GM23338 (cell line): ENCODE data around the gene ARL1. TPM values are rescaled to one million over a fixed set of nuclear protein-coding genes. Genes with fewer than 3 reads are reported as not detected.
"Not testable (repeated sequence)": the region's sequence is repeated elsewhere in the genome, so short reads cannot be mapped to it uniquely, and the experiment has no call there.

Experiments
- ATAC-seq: fragments of 200-7000 bp; cut with Tn5 transposase; 3 replicates; pipeline ENCODE4 v1.9.1; 2020
- DNase-seq: peaks from one replicate; pipeline ENCODE4 v3.0.0-alpha.2; 2015; ENCODE audit warnings: low spot score
- H2AFZ ChIP-seq: fragments of 200-600 bp; sonication (generic); 2 replicates; pipeline ENCODE4 v1.8.0; 2016; ENCODE audit warnings: antibody characterized with exemption, mild to moderate bottlenecking, moderate library complexity
- H3F3A ChIP-seq: fragments of 200-600 bp; sonication (generic); replicated peaks from 2 replicates; pipeline ENCODE4 v1.8.0; 2017; ENCODE audit warnings: antibody characterized with exemption, mixed run types, low read depth
- H3K27ac ChIP-seq: fragments of 200-600 bp; sonication (generic); 2 replicates; pipeline ENCODE4 v1.6.1; 2016; ENCODE audit warnings: low read depth
- H3K27me3 ChIP-seq: fragments of 200-600 bp; sonication (generic); 2 replicates; pipeline ENCODE4 v1.8.0; 2016; ENCODE audit warnings: mild to moderate bottlenecking, mixed run types, moderate library complexity; ENCODE audit not compliant: insufficient read depth
- H3K36me3 ChIP-seq: fragments of 200-600 bp; sonication (generic); 2 replicates; pipeline ENCODE4 v1.8.0; 2016; ENCODE audit warnings: mild to moderate bottlenecking; ENCODE audit not compliant: insufficient read depth
- H3K4me1 ChIP-seq: fragments of 200-600 bp; sonication (generic); 2 replicates; pipeline ENCODE4 v1.8.0; 2016; ENCODE audit warnings: mild to moderate bottlenecking, moderate library complexity; ENCODE audit not compliant: insufficient read depth
- H3K4me2 ChIP-seq: fragments of 200-600 bp; sonication (generic); 2 replicates; pipeline ENCODE4 v1.7.1; 2017; ENCODE audit warnings: mixed run types
- H3K4me3 ChIP-seq: fragments of 200-600 bp; sonication (generic); 2 replicates; pipeline ENCODE4 v1.6.1; 2016; ENCODE audit warnings: mixed run types
- H3K79me2 ChIP-seq: fragments of 200-600 bp; sonication (generic); replicated peaks from 2 replicates; pipeline ENCODE4 v1.8.0; 2017; ENCODE audit warnings: mild to moderate bottlenecking; ENCODE audit not compliant: insufficient read depth
- H3K9me2 ChIP-seq: fragments of 200-600 bp; sonication (generic); 2 replicates; pipeline ENCODE4 v1.8.0; 2017; ENCODE audit not compliant: insufficient read depth
- H4K20me1 ChIP-seq: fragments of 200-600 bp; sonication (generic); replicated peaks from 2 replicates; pipeline ENCODE4 v1.8.0; 2017; ENCODE audit warnings: mild to moderate bottlenecking; ENCODE audit not compliant: insufficient read depth
- H3K27ac Mint-ChIP-seq: 2 replicates; pipeline ENCODE4 v1.8.0; 2020; ENCODE audit warnings: inconsistent platforms, mild to moderate bottlenecking, moderate library complexity, mixed read lengths
- H3K27me3 Mint-ChIP-seq: 3 replicates; pipeline ENCODE4 v1.8.0; 2022; ENCODE audit warnings: low read depth, mild to moderate bottlenecking, moderate library complexity, mixed read lengths, inconsistent platforms; ENCODE audit not compliant: insufficient read depth, poor library complexity
- H3K36me3 Mint-ChIP-seq: 3 replicates; pipeline ENCODE4 v1.8.0; 2021; ENCODE audit warnings: low read depth, mild to moderate bottlenecking, inconsistent platforms, moderate library complexity, mixed read lengths
- H3K4me1 Mint-ChIP-seq: 3 replicates; pipeline ENCODE4 v1.8.0; 2020; ENCODE audit warnings: mild to moderate bottlenecking, inconsistent platforms, mixed read lengths
- H3K4me3 Mint-ChIP-seq: 3 replicates; pipeline ENCODE4 v1.8.0; 2021; ENCODE audit warnings: moderate library complexity, mild to moderate bottlenecking, inconsistent platforms, mixed read lengths
- H3K9me3 Mint-ChIP-seq: 3 replicates; pipeline ENCODE4 v1.8.0; 2020; ENCODE audit warnings: moderate library complexity, mild to moderate bottlenecking, inconsistent platforms, mixed read lengths
- CREB1 ChIP-seq: fragments of 250-450 bp; sonication (Bioruptor Pico); IDR thresholded peaks from 2 replicates; pipeline ENCODE4 v1.5.0; 2020; ENCODE audit warnings: low read depth, mild to moderate bottlenecking, moderate library complexity
- CTCF ChIP-seq, 2 experiments: fragments of 200-600 bp in 1 of 2; sonication (generic) in 1 of 2; conservative IDR thresholded peaks; 2 replicates each; pipeline versions ENCODE4 v1.5.1 to v1.6.1; 2016 to 2017; ENCODE audit warnings: antibody characterized with exemption in 2 of 2, low read depth in 2 of 2, mild to moderate bottlenecking in 2 of 2, moderate library complexity in 1 of 2
- JUNB ChIP-seq: IDR thresholded peaks from one replicate; pipeline ENCODE4 v1.6.1; 2016; ENCODE audit warnings: antibody characterized with exemption; ENCODE audit not compliant: unreplicated experiment
- NANOG ChIP-seq: IDR thresholded peaks from 2 replicates; pipeline ENCODE4 v1.6.1; 2016; ENCODE audit warnings: antibody characterized with exemption, borderline replicate concordance
- POLR2AphosphoS5 ChIP-seq: IDR thresholded peaks from 2 replicates; pipeline ENCODE4 v1.6.1; 2016; ENCODE audit warnings: antibody characterized with exemption, low read depth
- REST ChIP-seq: IDR thresholded peaks from one replicate; pipeline ENCODE4 v1.6.1; 2018; ENCODE audit warnings: antibody characterized with exemption; ENCODE audit not compliant: unreplicated experiment
- STAT1 ChIP-seq: IDR thresholded peaks from one replicate; pipeline ENCODE4 v1.6.1; 2016; ENCODE audit warnings: antibody characterized with exemption; ENCODE audit not compliant: unreplicated experiment
- polyA plus RNA-seq: library from polyadenylated mRNA; unstranded; fragments of >200 nt; fragmentation: Nextera tagmentation; extraction: Ambion mirVana; gene quantifications from 2 replicates; pipeline ENCODE4 v1.2.1, GENCODE V29; 2016
- total RNA-seq: library from RNA; depleted of rRNA; stranded (reverse); fragments of >200 nt; shearing (Covaris generic); gene quantifications from 2 replicates; pipeline ENCODE4 v1.2.3, GENCODE V29; 2014

ARL1 gene
- total and polyA plus RNA-seq, 2 experiments from 2014 or later, result 50.0 to 55.9 TPM

DNA sequence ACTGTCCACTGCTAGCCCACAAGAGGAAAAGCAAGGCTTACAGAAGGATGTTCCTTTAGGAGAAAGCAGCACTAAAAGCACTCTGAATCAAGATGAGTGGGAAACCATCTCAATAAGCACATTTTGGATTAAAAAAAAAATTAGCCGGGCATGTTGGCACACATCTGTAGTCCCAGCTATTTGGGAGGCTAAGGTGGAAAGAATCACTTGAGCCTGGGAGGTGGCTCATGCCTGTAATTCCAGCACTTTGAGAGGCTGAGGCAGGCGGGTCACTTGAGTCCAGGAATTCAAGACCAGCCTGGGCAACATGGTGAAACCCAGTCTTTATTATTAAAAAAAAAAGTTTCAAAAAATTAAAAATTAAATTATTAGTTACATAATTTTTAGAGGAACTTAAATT is 17.0 kb upstream of the ARL1 start (continued):
- TF ChIP-seq CTCF (conservative IDR thresholded peaks at IDR 0.05; ENCODE audit: low read depth in 2 of 2) (no peak), JUNB (no peak), CREB1 (no peak), REST (no peak), NANOG (no peak)

DNA sequence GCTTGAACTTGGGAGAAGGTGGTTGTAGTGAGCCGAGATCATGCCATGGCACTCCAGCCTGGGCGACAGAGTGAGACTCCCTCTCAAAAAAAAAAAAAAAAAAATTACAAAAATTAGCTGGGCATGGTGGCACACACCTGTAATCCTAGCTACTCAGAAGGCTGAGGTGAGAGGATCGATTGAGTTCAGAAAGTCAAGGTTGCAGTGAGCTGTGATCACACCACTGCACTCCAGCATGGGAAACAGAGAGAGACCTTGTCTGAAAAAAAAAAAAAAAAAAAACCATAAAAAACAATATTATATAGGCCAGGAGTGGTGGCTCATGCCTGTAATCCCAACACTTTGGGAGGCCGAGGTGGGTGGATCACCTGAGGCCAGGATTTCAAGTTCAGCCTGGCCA is 14.5 kb upstream of the ARL1 start:
- H3K27me3 ChIP-seq, H3K9me3 Mint-ChIP-seq, H3K27ac Mint-ChIP-seq, H4K20me1 ChIP-seq, H3K4me3 Mint-ChIP-seq, H3F3A ChIP-seq, H3K4me1 ChIP-seq, DNase-seq, H2AFZ ChIP-seq, H3K4me2 ChIP-seq, H3K27me3 Mint-ChIP-seq, H3K36me3 Mint-ChIP-seq, H3K36me3 ChIP-seq, H3K4me3 ChIP-seq, H3K4me1 Mint-ChIP-seq, H3K9me2 ChIP-seq, H3K27ac ChIP-seq, H3K79me2 ChIP-seq, ATAC-seq: not testable (repeated sequence)

GRCh38 chr12:101415228-101415627 is 7.7 kb upstream of the ARL1 start:
- H3K27ac ChIP-seq, result no peak overlapping the region
- no peak overlapping the region for H3K27ac Mint-ChIP-seq
- H3K36me3 ChIP-seq, result no peaks in the 10 kb centered on the region
- H3F3A ChIP-seq, result no peaks in the 10 kb centered on the region
- H3K4me1 ChIP-seq, result no peaks in the 10 kb centered on the region
- DNase-seq (no peak), ATAC-seq (no peak)
- no peaks in the 10 kb centered on the region for H3K9me3 Mint-ChIP-seq
- no peaks in the 10 kb centered on the region for H3K79me2 ChIP-seq
- no peak overlapping the region for H3K4me3 ChIP-seq
- H3K9me2 ChIP-seq, result no peaks in the 10 kb centered on the region
- H3K27me3 ChIP-seq, result no peaks in the 10 kb centered on the region
- H3K27me3 Mint-ChIP-seq, result no peaks in the 10 kb centered on the region
- no peaks in the 10 kb centered on the region for H4K20me1 ChIP-seq
- H3K4me3 Mint-ChIP-seq, result no peak overlapping the region
- no peak overlapping the region for H3K4me2 ChIP-seq
- H3K36me3 Mint-ChIP-seq, result no peaks in the 10 kb centered on the region
- H3K4me1 Mint-ChIP-seq, result no peaks in the 10 kb centered on the region
- H2AFZ ChIP-seq, result no peak overlapping the region
- no peak for TF ChIP-seq NANOG
- TF ChIP-seq POLR2AphosphoS5, result no peak
- TF ChIP-seq CTCF (conservative IDR thresholded peaks at IDR 0.05; ENCODE audit: low read depth in 2 of 2), result no peak
- TF ChIP-seq STAT1, result no peak
- no peak for TF ChIP-seq JUNB
- no peak for TF ChIP-seq REST
